ENCODE results near the gene GNA15.
"Not testable (repeated sequence)": the region's sequence is repeated elsewhere in the genome, so short reads cannot be mapped to it uniquely, and the experiment has no call there.

The GNA15 gene

DNA sequence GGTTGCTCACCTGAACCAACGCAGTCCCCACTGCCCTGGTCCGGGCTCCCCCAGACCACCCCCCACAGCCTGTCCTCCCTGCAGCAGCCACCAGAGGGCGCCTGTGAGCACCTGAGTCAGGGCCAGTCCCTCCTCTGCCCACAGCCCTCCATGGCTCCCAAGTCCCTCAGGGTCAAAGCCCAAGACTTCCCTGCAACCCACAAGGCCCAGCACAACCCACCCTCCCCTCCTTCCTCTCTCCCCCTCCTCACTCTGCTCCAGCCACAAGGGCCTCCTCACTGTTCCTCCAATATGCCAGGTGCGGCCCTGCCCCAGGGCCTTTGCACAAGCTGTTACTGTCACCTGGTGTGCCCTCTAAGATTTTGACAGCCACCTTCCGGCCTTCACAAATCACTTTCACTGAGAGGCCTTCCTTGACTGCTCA lies 10.9 kb downstream of the GNA15 start:
- DNase-seq (ENCODE audit: low read depth in 1 of 2, low spot score in 1 of 2) = peak; percentile 61 to 69

DNA sequence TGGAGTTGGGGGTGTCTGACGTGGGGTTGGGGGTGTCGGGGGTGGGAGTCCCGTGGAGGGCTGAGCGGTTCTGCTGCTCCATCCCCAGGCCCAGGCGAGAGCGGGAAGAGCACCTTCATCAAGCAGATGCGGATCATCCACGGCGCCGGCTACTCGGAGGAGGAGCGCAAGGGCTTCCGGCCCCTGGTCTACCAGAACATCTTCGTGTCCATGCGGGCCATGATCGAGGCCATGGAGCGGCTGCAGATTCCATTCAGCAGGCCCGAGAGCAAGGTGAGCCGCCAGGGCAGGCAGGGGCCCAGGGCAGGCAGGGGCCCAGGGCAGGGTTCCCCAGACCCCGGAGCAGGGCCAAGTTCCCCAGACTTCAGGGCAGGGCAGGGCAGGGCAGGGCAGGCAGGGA lies 12.7 kb downstream of the GNA15 start:
- DNase-seq (ENCODE audit: low read depth in 1 of 2, low spot score in 1 of 2) = no peak

- DNase-seq (ENCODE audit: low read depth in 1 of 2, low spot score in 1 of 2) = no peak
Observed at GRCh38 chr19:3149089-3149488, 13.3 kb downstream of the GNA15 start.

- DNase-seq (ENCODE audit: low read depth in 1 of 2, low spot score in 1 of 2) = no peak
Observed at GRCh38 chr19:3149526-3150505, 14.0 kb downstream of the GNA15 start.

GRCh38 chr19:3150739-3151329 lies 15.0 kb downstream of the GNA15 start:
- DNase-seq (ENCODE audit: low read depth in 1 of 2, low spot score in 1 of 2) = no peak

- no peak for DNase-seq (ENCODE audit: low read depth in 1 of 2, low spot score in 1 of 2)
Observed at GRCh38 chr19:3151563-3152418, 16.0 kb downstream of the GNA15 start.

DNA sequence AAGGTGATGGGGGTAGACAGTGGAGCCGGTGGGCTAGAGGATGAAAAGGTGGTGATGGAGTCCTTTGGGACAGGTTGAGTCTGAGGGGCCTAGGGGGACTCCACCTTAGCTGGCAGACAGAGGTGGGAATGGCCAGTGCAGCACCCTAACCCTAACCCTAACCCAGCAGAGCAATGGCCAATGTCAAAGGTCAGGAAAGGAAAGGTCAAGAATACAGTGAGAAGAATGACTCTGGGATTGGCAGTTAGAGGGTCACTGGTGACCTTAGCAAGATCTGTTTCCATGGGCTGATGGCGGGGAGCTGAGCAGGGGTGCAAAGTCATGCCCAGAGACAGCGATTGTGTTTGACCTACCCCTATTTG lies 16.6 kb downstream of the GNA15 start:
- DNase-seq (ENCODE audit: low read depth in 1 of 2, low spot score in 1 of 2) = no peak

DNA sequence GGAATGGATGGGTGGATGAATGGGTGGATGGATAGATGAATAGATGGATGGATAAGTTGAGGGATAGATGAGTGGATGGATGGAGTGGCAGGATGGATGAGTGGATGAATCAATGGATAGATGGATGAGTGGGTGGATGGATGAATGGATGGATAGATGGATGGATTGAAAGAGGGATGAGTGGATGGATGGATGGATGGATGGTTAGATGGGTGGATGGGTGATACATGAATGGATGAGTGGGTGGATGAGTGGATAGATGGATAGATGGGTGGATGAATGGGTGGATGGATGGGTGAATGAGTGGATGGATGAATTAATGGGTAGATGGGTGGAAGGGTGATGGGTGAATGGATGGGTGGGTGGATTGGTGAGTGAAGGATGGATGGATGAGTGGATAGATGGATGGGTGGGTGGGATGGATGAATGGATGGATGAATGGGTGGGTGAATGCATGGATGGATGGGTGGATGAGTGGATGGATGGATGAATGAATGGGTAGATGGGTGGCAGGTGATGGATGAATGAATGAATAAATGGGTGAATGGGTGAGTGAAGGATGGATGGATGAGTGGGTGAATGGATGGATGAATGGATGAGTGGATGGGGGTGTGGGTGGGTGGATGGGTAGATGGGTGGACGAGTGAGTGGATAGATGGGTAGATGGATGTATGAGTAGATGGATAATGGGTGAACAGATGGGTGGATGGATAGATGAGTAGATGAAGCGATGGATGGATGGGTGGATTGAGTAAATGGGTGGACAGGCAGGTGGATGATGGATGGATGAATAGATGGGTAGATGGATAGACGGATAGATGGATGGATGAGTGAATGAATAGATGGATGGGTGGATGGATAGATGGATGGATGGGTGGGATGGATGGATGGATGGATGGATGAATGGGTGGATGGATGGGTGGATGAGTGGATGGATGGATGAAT lies 17.7 kb downstream of the GNA15 start:
- DNase-seq (ENCODE audit: low read depth in 1 of 2, low spot score in 1 of 2) = no peak

DNA sequence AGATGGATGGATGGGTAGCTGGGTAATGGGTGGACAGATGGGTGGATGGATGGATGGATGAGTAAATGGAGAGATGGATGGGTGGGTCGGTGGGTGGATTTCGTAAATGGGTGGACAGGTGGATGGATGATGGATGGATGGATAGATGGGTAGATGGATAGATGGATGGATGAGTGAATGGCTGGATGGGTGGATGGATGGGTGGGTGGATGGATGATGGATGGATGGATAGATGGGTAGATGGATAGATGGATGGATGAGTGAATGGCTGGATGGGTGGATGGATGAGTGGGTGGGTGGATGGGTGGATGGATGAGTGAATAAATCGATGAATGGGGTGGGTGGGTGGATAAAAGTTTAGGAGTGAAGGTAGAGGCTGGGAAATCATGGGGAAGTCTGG lies 18.6 kb downstream of the GNA15 start:
- DNase-seq (ENCODE audit: low read depth in 1 of 2, low spot score in 1 of 2) = not testable (repeated sequence)

- DNase-seq (ENCODE audit: low read depth in 1 of 2, low spot score in 1 of 2) = peak; percentile 44 to 64
Observed at GRCh38 chr19:3154957-3155736, 19.3 kb downstream of the GNA15 start.

GRCh38 chr19:3157096-3157845 lies 21.4 kb downstream of the GNA15 start:
- DNase-seq (ENCODE audit: low read depth in 1 of 2, low spot score in 1 of 2) = no peak

DNA sequence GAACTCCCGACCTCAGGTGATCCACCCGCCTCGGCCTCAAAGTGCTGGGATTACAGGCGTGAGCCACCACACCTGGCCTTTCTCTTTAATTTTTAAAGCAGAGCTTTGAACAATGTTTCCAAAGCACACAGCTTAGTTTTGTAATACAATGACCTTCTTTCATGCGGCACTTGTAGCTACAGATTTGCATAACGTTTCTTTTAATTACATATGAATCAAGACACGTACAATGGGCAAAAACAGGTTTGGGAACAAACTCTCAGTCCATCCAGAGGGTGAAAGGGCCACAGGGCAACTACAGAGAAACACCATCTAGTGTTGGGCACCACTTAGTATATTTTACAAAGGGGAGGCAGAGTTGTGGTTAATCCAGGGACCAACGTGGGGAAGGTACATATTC lies 23.7 kb downstream of the GNA15 start:
- DNase-seq (ENCODE audit: low read depth in 1 of 2, low spot score in 1 of 2) = no peak

DNA sequence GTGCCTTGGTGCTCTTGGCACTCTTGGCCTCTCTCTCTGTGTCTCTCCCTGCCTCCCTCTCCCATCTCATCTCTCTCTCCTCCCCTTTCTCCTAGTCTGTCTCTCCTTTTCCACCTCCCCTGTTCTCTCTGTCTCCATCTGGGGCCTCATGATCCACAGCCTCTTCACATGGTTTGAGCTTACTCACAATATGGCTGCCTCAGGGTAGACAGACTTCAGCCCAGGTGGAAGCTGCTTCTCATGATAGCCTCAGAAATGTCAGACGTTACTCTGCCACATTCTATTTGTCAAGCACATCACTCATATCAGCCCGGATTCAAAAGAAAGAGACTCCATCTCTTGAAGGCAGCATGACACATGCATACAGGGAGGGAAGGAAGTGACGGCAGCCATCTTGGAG lies 24.4 kb downstream of the GNA15 start:
- no peak for DNase-seq (ENCODE audit: low read depth in 1 of 2, low spot score in 1 of 2)

DNA sequence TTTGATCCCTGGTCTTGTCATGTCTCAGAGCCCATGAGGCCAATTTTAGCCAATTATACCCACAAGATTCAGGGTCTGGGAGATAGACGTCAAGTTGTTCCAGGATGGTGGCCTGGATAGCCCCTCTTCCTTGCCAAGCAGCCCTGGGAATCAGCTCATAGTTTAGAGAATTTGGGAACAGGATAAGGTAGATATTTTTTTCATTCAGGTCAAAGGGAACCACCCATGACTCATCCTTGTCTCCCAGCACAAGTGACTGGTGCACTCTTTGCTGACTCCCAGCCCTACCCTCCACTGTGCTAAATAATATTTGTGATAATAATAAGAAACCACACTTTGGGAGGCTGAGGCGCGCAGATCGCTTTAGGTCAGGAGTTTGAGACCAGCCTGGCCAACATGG lies 25.6 kb downstream of the GNA15 start:
- no peak for DNase-seq (ENCODE audit: low read depth in 1 of 2, low spot score in 1 of 2)

DNA sequence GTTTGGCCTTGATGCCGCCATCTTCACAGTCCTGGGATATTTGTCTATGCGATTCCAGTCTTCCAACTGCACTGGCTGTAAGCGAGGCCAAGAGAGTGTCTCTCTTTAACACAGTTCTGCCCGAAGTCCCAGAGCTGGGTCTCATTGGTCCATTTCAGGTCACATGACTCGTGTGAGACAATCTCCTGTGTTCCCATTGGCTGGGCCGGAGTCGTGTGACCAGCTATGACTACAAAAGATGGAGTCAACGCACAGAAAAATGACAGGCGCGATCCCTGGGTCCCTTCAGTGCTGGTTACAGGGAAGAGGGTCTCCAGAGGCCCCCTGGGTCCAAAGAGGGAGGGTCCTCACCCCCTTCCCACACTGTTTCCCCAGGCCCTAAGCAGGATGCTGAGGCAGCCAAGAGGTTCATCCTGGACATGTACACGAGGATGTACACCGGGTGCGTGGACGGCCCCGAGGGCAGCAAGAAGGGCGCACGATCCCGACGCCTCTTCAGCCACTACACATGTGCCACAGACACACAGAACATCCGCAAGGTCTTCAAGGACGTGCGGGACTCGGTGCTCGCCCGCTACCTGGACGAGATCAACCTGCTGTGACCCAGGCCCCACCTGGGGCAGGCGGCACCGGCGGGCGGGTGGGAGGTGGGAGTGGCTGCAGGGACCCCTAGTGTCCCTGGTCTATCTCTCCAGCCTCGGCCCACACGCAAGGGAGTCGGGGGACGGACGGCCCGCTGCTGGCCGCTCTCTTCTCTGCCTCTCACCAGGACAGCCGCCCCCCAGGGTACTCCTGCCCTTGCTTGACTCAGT lies 26.8 kb downstream of the GNA15 start:
- DNase-seq (ENCODE audit: low read depth in 1 of 2, low spot score in 1 of 2) = no peak

- peak; percentile 48 to 60 for DNase-seq (ENCODE audit: low read depth in 1 of 2, low spot score in 1 of 2)
Observed at GRCh38 chr19:3163230-3163886, 27.5 kb downstream of the GNA15 start.

- DNase-seq (ENCODE audit: low read depth in 1 of 2, low spot score in 1 of 2) = no peak
Observed at GRCh38 chr19:3163943-3164342, 28.1 kb downstream of the GNA15 start.
